ENCODE results near the gene XDH.

The XDH gene

DNA sequence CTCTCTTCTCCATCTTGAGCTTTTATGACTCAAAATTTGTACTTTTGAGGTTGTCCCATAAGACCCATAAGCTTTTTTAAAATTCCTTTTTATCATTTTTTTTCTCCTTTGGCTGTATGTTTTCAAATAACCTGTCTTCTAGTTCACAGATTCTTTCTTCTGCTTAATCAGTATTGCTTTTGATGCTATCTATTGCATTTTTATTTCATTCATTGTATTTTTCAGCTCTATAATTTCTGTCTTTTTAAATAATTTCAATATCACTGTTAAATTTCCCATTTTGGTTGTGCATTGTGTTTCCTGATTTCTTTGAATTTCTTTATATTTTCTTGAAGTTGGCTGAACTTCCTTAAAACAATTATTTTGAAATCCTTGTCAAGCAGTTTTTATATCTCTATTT is 4.8 kb upstream of the XDH start:
- no peak for ATAC-seq (ENCODE audit: low read depth)
- DNase-seq (ENCODE audit: low spot score in 2 of 2): no peak

DNA sequence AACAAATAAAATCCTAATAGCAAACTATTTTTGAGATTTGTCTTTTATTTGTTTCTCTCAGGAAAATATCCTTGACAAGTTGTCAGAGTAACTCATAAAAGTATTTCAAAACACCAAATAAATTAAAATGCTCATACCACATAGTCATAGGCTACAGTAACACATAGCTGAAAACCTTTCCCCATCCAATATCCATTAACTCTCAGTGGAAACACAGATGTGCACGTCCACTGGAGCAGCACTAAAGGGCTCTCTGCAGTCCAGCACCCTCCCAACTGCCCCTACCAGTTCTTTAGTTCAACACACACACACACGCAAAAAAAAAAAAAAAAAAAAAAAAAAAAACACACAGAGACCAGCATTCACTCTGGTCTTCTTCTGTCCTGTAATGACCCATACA is 879 bp upstream of the XDH start:
- Mint-ChIP-seq H3K27ac (no peak overlapping the region), H3K36me3 (peaks cover 4% of the 10 kb centered on the region), H3K4me3 (no peak overlapping the region), H3K9me3 (peaks cover 12% of the 10 kb centered on the region), H3K27me3 (peaks cover 6% of the 10 kb centered on the region), H3K4me1 (peaks cover 4% of the 10 kb centered on the region)
- no peak for DNase-seq (ENCODE audit: low spot score in 2 of 2)
- no peak for ATAC-seq (ENCODE audit: low read depth)

More for the DNA sequence above, 4.8 kb upstream of the XDH start:
- H3K9me3 Mint-ChIP-seq: peaks cover 15% of the 10 kb centered on the region
- H3K36me3 Mint-ChIP-seq: peaks cover 4% of the 10 kb centered on the region
- peaks cover 7% of the 10 kb centered on the region for H3K4me1 Mint-ChIP-seq
- H3K4me3 Mint-ChIP-seq: no peak overlapping the region
- H3K27me3 Mint-ChIP-seq: peaks cover 10% of the 10 kb centered on the region
- H3K27ac Mint-ChIP-seq: no peak overlapping the region

DNA sequence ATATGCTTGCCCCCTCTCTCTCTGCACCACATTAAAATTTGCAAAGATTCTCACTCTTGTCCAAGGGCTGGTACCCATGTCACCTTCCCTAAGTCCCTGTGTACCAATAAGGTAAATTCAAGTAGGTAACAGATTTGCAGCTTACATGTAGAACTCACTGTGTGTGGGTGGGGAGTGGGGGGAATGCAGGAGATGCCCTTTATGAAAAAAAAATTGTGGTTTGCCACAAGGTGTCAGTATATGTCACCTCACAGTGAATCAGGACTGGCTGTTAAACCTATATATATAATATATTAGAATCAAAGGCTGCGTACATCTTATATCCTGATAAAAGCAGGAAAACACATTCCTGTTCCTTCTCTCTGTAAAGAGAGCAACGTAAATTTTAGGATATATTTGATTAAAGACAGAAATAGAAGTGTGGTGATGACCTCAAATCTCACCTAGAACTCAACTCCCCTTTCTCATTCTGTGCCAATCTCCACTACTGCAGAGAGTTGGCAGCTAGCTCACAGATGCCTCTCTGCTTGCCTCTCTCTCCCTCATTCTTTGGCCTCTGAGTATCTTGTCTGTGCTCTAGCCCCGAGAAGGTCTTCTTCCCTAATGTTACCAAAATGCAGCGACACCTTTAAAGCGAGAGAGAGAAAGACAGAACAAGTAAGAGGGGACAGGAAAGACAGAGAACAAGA is 536 bp downstream of the XDH start:
- peaks cover 6% of the 10 kb centered on the region for H3K27me3 Mint-ChIP-seq
- H3K36me3 Mint-ChIP-seq: peaks cover 4% of the 10 kb centered on the region
- no peak for DNase-seq (ENCODE audit: low spot score in 2 of 2)
- peaks cover 4% of the 10 kb centered on the region for H3K4me1 Mint-ChIP-seq
- no peak overlapping the region for H3K4me3 Mint-ChIP-seq
- H3K27ac Mint-ChIP-seq: no peak overlapping the region
- no peak for ATAC-seq (ENCODE audit: low read depth)
- peaks cover 8% of the 10 kb centered on the region for H3K9me3 Mint-ChIP-seq

DNA sequence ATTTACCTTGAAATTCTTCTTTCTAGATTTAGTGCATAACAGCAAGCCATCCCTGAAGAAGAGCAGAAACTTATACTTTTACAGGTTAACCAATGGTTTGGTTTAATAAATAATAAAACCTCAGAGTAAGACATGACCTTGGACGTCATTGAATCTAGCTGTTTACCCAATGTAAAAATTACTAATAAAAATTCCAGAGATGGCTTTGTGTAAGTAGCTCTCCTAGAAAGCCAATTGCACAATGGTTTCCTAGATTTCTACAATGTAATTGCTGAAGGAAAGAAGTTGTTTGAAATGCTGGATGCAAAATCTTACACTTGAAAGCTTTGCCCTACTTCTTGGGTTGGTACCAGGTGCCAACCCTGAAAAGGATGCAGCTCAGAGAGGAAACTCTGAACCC is 1.5 kb downstream of the XDH start:
- Mint-ChIP-seq H3K4me1 (peaks cover 4% of the 10 kb centered on the region), H3K36me3 (no peaks in the 10 kb centered on the region), H3K27me3 (peaks cover 8% of the 10 kb centered on the region), H3K4me3 (no peak overlapping the region), H3K27ac (no peak overlapping the region), H3K9me3 (peaks cover under 1% of the 10 kb centered on the region)
- DNase-seq (ENCODE audit: low spot score in 2 of 2): no peak
- ATAC-seq (ENCODE audit: low read depth): no peak

DNA sequence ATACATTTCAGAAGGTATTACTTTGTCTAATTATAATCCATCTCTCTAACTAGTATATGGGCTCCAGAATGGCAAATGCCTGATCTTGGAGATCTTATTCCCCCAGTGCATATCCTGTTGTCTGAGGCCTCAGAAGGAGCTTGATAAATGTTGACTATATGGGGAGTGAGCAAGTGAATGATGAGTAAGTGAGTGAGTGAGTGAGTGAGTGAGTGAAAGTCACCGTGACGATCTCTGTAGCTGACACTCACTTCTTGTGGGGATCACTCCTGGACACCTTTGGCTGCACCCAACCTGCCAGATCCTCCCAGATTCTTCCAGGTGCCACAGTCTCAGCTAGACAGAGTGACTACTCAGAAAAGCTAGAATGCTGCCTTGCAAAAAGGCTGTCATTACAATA is 2.8 kb downstream of the XDH start:
- Mint-ChIP-seq H3K9me3 (no peaks in the 10 kb centered on the region), H3K4me1 (peaks cover 4% of the 10 kb centered on the region), H3K27ac (no peak overlapping the region), H3K27me3 (peaks cover 14% of the 10 kb centered on the region), H3K36me3 (no peaks in the 10 kb centered on the region), H3K4me3 (no peak overlapping the region)
- no peak for DNase-seq (ENCODE audit: low spot score in 2 of 2)
- ATAC-seq (ENCODE audit: low read depth): no peak

DNA sequence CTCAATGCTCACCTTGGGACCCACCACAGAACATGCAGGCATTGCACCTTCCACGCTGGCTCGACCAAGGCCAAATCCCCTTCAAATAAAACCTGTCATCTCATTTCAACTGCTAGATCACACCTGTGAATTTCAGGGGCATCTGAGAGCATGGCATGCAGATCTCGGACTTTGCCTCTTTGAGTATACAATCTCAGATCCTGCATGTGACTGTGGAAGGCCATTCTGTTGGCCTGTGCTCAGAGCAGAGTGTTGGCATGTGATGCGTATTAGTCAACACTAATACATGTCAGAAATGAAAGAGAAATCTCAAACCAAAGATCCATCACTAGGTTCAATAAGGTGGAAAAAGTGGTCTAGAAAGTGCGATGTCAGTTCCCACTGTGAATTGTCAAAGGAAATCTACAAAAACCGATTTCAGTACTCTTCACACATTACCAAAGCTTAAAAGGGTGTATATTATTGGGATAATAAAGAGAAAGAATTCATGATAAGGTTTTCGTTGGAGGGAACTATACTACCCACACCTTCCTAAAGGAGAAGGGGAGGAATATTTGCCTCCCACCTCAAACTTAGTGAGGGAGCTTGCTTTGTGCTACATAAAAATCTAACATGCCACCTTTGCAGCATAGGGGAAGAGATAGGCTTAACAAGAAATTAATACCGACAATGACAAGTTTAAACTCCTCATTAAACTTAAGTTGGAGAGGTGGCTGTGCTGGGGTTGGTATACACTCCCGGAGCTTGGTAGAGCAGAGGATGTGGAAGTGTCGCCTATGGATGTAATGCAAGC is 7.8 kb downstream of the XDH start:
- Mint-ChIP-seq H3K4me1 (no peaks in the 10 kb centered on the region), H3K4me3 (no peak overlapping the region), H3K36me3 (no peaks in the 10 kb centered on the region), H3K27me3 (peaks cover 22% of the 10 kb centered on the region), H3K9me3 (no peaks in the 10 kb centered on the region), H3K27ac (no peak overlapping the region)
- no peak for ATAC-seq (ENCODE audit: low read depth)
- no peak for DNase-seq (ENCODE audit: low spot score in 2 of 2)

DNA sequence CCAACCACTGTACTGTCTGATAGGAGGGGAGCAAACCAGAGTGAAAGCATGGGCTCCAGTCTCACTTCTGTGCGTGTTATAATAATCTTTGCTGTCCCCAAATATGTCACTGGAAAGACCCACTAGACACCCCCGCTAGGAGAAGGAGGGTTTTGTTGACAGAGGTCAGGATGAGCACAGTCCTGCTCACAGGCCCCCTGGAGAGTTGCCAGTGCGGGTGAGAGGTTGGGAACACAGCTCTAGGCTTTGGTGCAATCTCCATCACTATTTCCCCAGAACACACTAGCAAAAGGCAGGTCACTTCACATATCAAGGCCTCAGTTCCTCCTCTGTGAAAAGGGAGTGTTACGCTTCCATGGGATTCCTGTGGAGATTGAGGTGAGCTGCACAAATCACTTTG is 9.7 kb downstream of the XDH start:
- DNase-seq (ENCODE audit: low spot score in 2 of 2) (no peak), ATAC-seq (ENCODE audit: low read depth) (no peak)
- H3K27me3 Mint-ChIP-seq: peaks cover 25% of the 10 kb centered on the region
- H3K36me3 Mint-ChIP-seq: no peaks in the 10 kb centered on the region
- H3K9me3 Mint-ChIP-seq: no peaks in the 10 kb centered on the region
- no peaks in the 10 kb centered on the region for H3K4me1 Mint-ChIP-seq
- no peak overlapping the region for H3K27ac Mint-ChIP-seq
- H3K4me3 Mint-ChIP-seq: no peak overlapping the region

DNA sequence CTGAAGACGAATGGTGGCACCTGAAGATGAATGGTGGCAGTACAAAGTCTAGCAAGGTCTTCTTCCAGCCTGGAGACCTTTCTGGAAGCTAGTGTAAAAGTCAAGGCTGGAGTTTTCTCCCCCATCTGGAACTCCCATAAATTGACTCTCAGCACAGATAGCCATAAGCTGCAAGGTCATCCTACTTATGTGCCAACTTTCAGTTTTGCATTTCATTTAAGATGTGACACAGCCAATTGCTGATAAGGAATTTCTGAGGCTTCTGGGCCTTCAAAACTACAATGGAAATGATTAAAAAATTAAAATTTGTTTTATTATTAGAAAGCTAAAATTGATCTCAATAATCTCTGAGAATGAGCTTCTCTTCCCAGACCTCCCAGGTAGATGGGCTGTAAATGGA is 10.2 kb downstream of the XDH start:
- Mint-ChIP-seq H3K4me3 (no peak overlapping the region), H3K4me1 (no peaks in the 10 kb centered on the region)

DNA sequence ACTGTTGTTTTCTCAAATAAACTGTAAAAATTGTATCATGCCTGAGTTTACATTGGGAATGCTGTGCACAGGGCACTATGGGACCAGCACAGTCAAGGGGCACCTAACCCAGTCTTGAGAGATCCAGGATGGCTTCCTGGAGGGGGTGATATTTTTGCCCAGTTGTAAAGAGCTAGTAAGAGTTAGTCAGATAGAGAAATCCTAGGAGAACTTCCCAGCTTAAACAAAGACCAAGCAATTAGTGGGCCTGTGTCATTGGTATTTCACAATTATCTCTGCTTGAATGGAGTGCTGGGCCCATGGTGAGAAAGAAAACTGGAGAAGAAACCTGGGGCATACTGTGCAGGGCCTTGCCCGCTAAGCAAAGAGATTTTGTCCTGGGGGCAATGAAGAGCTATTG is 12.2 kb downstream of the XDH start:
- peaks cover 3% of the 10 kb centered on the region for H3K36me3 Mint-ChIP-seq
- ATAC-seq (ENCODE audit: low read depth) (no peak), DNase-seq (ENCODE audit: low spot score in 2 of 2) (no peak)
- H3K4me1 Mint-ChIP-seq: no peaks in the 10 kb centered on the region
- H3K27me3 Mint-ChIP-seq: peaks cover 23% of the 10 kb centered on the region
- H3K4me3 Mint-ChIP-seq: no peak overlapping the region
- peaks cover 3% of the 10 kb centered on the region for H3K9me3 Mint-ChIP-seq
- no peak overlapping the region for H3K27ac Mint-ChIP-seq

More for the DNA sequence above, 10.2 kb downstream of the XDH start:
- DNase-seq (ENCODE audit: low spot score in 2 of 2) (no peak), ATAC-seq (ENCODE audit: low read depth) (no peak)
- Mint-ChIP-seq H3K36me3 (no peaks in the 10 kb centered on the region), H3K27me3 (peaks cover 25% of the 10 kb centered on the region), H3K27ac (no peak overlapping the region), H3K9me3 (no peaks in the 10 kb centered on the region)

DNA sequence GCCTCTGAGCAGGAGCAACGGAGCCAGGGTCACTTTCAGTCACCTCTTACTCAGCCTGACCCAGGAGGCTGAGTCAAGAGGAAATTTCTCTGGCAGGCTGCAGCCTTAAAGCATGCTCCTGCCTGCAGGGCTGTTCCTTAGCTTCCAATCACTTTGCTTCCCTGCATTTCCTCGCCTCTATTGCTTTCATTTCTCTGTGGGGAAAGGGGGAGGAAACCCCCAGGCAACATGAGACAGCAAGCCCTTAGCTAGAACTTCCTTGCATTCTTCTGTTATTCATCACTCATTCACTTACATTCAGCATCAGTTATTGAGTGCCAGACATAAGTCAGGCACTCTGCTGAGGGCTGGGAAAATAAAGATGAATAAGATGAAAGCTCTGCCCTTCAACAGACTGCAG is 13.0 kb downstream of the XDH start:
- Mint-ChIP-seq H3K4me1 (no peaks in the 10 kb centered on the region), H3K36me3 (peaks cover 3% of the 10 kb centered on the region), H3K4me3 (no peak overlapping the region), H3K27ac (no peak overlapping the region), H3K27me3 (peaks cover 20% of the 10 kb centered on the region), H3K9me3 (peaks cover 3% of the 10 kb centered on the region)
- DNase-seq (ENCODE audit: low spot score in 2 of 2): no peak
- ATAC-seq (ENCODE audit: low read depth): no peak

DNA sequence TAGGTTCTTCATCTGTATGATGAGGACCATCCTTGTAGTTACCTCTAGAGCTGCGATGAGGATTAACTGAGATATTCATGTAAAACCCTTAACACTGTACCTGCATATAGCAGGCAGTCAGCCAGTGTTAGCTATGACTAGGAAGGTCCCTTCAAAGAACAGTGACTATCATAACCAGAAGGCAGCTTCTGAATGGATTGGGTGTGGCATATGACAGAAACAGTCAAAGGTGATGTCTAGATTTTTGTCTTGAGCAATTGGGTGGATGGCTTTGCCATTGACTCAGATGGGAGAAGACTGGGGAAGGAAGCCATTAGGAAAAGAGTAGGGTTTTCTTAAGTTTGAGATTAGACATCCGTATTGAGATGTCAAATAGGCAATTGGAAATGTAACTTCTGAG is 15.7 kb downstream of the XDH start:
- ATAC-seq (ENCODE audit: low read depth): no peak
- peaks cover 5% of the 10 kb centered on the region for H3K9me3 Mint-ChIP-seq

DNA sequence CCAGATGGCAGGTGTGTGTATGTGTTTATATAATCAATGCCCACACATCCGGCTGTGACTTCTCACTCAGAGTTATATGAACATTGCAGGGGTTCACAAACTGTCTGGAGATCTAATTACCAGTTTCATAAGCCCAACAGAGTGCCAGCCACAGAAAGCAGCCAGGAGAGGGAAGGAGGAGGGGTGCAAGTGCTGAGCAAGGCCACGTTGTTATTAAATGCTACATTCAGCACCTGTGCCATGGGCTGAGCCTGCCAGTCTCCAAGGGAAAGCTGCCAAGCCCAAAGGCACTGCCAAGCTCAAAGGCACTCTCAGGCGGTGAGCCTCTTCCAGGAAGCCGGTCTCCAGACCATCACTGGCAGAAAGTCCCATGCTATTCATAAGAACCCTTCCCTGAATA is 17.4 kb downstream of the XDH start:
- Mint-ChIP-seq H3K36me3 (peaks cover 3% of the 10 kb centered on the region), H3K4me3 (no peak overlapping the region), H3K27ac (no peak overlapping the region), H3K4me1 (no peaks in the 10 kb centered on the region), H3K27me3 (peaks cover 20% of the 10 kb centered on the region), H3K9me3 (peaks cover 5% of the 10 kb centered on the region)
- ATAC-seq (ENCODE audit: low read depth) (no peak), DNase-seq (ENCODE audit: low spot score in 2 of 2) (no peak)

More for the DNA sequence above, 15.7 kb downstream of the XDH start:
- Mint-ChIP-seq H3K27ac (no peak overlapping the region), H3K4me1 (no peaks in the 10 kb centered on the region), H3K4me3 (no peak overlapping the region), H3K36me3 (peaks cover 3% of the 10 kb centered on the region), H3K27me3 (peaks cover 20% of the 10 kb centered on the region)
- no peak for DNase-seq (ENCODE audit: low spot score in 2 of 2)

DNA sequence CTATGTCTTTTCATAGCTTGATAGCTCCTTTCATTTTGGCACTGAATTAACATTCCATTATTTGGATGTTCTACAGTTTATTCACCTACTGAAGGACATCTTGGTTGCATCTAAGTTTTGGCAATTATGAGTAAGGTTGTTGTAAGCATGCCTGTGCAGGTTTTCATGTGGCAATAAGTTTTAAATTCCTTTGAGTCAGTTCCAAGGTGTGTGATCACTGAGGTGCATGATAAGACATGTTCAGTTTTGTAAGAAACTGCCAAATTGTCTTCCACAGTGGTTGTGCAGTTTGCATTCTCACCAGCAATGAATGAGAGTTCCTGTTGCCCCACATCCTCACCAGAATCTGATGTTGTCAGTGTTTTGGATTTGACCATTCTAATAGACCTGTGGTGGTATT is 24.2 kb downstream of the XDH start:
- Mint-ChIP-seq H3K27me3 (peaks cover 12% of the 10 kb centered on the region), H3K9me3 (peaks cover 2% of the 10 kb centered on the region), H3K4me1 (peaks cover 2% of the 10 kb centered on the region), H3K4me3 (no peak overlapping the region), H3K36me3 (no peaks in the 10 kb centered on the region), H3K27ac (no peak overlapping the region)
- ATAC-seq (ENCODE audit: low read depth) (no peak), DNase-seq (ENCODE audit: low spot score in 2 of 2) (no peak)

DNA sequence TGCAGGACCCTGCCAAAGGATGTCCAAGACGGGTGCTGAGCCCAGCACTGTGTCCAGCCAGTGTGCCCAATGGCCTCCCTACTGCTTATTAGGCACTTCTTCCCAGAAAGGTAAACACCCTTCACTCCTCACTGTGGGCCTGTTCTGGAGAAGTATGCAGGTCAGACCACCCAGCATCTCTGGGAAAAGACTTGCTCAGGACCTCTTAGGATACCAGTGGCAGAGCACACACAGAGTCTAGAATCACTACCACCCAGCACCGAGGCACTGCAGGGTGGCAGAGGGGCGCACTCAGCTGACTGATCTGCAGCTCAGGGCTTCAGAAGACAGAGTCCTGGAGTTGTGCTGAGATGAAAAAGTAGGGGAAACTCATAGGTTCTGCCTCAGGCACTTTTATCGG is 25.8 kb downstream of the XDH start:
- Mint-ChIP-seq H3K9me3 (no peaks in the 10 kb centered on the region), H3K27ac (no peak overlapping the region), H3K27me3 (peaks cover 6% of the 10 kb centered on the region), H3K36me3 (no peaks in the 10 kb centered on the region), H3K4me1 (peaks cover 2% of the 10 kb centered on the region), H3K4me3 (no peak overlapping the region)
- ATAC-seq (ENCODE audit: low read depth): no peak
- DNase-seq (ENCODE audit: low spot score in 2 of 2): no peak

DNA sequence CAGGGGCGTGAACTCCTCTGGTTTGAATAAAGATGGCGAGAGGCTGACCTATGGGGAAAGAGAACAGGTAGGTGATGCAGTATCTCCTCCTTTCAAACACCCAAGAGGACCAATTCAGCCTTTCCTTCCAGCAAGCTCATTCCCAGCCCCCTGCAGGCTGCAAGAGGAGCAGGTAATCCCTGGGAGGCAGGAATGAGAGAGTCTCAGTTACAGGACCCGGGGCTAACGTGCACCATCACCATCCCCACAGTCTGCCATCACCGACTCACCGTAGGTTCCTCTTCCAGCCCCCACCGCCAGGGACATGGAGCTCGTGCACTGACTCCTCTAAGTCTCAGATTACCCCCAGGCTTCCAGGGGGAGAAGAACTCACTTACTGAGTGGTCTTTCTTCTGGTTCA is 26.7 kb downstream of the XDH start:
- no peaks in the 10 kb centered on the region for H3K36me3 Mint-ChIP-seq
- no peak overlapping the region for H3K4me3 Mint-ChIP-seq
- H3K9me3 Mint-ChIP-seq: no peaks in the 10 kb centered on the region
- peaks cover 6% of the 10 kb centered on the region for H3K27me3 Mint-ChIP-seq
- no peak for ATAC-seq (ENCODE audit: low read depth)
- no peak overlapping the region for H3K27ac Mint-ChIP-seq
- H3K4me1 Mint-ChIP-seq: peaks cover 2% of the 10 kb centered on the region
- DNase-seq (ENCODE audit: low spot score in 2 of 2): no peak
